Thoracic aorta (tissue), 2 donors: ENCODE measurements around the gene ATF6. TPM values are rescaled to one million over a fixed set of nuclear protein-coding genes. Genes with fewer than 3 reads are reported as not detected.
"Not testable (repeated sequence)": the region's sequence is repeated elsewhere in the genome, so short reads cannot be mapped to it uniquely, and the experiment has no call there.

Experiments
- ATAC-seq: fragments of 150-250 bp; one replicate; pipeline ENCODE4 v1.8.0; 2017; ENCODE audit warnings: low read depth; ENCODE audit not compliant: insufficient number of reproducible peaks, low FRiP score
- DNase-seq: peaks from one replicate; pipeline ENCODE4 v3.0.0-alpha.2; 2020; ENCODE audit warnings: low spot score
- H3K27ac ChIP-seq, 2 donors: fragments of 200-600 bp; sonication (generic); 1 replicate in 1 of 2; 2 replicates in 1 of 2; pipeline ENCODE4 v1.5.1; 2016; ENCODE audit warnings: mild to moderate bottlenecking in 2 of 2, moderate library complexity in 2 of 2
- H3K27me3 ChIP-seq: fragments of 200-600 bp; sonication (generic); replicated peaks from 2 replicates; pipeline ENCODE4 v1.6.0; 2016; ENCODE audit warnings: mild to moderate bottlenecking; ENCODE audit not compliant: insufficient read depth
- H3K36me3 ChIP-seq: fragments of 200-600 bp; sonication (generic); one replicate; pipeline ENCODE4 v1.5.1; 2016
- H3K4me1 ChIP-seq, 2 donors: fragments of 200-600 bp; sonication (generic); 1 replicate in 1 of 2; 2 replicates in 1 of 2; pipeline versions ENCODE4 v1.5.1 to v1.6.0; 2016; ENCODE audit warnings: low read depth in 2 of 2, mild to moderate bottlenecking in 1 of 2; ENCODE audit not compliant: control insufficient read depth in 1 of 2
- H3K4me3 ChIP-seq: fragments of 200-600 bp; sonication (generic); 2 replicates; pipeline ENCODE4 v1.5.1; 2016; ENCODE audit warnings: mild to moderate bottlenecking
- H3K9me3 ChIP-seq: fragments of 200-600 bp; sonication (generic); 2 replicates; pipeline ENCODE4 v1.5.1; 2016
- total RNA-seq, 2 donors: library from RNA; depleted of rRNA; stranded (reverse); fragments of >200 nt; gene quantifications; one replicate each; pipeline versions ENCODE4 v1.1.0 to v1.2.3, GENCODE V29; 2016
- TF ChIP-seq, protein P1 (sequence below): fragments of 200-600 bp; sonication (generic); IDR thresholded peaks from one replicate; pipeline ENCODE4 v1.5.1; 2019; ENCODE audit warnings: antibody characterized with exemption

ATF6 gene
- total RNA-seq, 2 donors from 2014 or later = 26.9 to 37.6 TPM

DNA sequence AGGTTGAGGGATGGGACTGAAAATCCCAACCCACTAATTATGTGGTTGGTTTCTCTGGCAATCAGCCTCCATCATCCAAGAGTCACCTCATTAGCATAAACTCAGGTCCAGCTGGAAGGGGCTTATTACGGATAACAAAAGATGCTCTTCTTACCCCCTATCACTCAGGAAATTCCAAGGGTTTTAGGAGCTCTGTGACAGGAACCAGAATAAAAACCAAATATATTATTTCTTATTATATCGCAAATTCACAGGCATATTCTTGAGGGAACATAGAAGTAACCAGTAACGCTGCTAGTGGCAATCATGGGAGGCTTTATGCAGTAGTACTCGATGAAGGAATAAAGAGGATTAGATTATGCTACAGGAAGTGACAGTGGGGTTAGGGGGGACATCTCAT lies 59.7 kb downstream of the ATF6 start:
- ATAC-seq = no peak
- no peak for DNase-seq
- peaks cover 3% of the 10 kb centered on the region for H3K36me3 ChIP-seq

DNA sequence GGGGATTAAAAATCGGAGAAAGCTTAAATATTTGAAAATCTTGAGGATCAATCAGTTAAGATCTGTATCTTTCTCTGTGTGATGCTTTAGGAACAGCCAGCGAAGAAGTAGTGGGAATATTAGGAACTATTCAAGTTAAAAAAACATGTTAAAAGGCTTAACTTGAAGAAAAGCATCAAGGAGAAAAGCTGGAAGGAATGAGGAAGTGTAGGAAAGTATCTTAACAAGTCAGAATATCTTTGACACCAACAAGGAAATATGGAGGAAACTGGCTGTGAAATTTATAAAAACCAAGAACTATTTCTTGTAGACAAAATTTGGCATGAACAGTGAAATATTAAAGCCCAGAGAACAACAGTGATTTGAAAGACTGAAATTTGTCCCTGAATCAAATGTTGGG lies 60.4 kb downstream of the ATF6 start:
- no peak overlapping the region for H3K27ac ChIP-seq
- TF ChIP-seq, protein P1, sequence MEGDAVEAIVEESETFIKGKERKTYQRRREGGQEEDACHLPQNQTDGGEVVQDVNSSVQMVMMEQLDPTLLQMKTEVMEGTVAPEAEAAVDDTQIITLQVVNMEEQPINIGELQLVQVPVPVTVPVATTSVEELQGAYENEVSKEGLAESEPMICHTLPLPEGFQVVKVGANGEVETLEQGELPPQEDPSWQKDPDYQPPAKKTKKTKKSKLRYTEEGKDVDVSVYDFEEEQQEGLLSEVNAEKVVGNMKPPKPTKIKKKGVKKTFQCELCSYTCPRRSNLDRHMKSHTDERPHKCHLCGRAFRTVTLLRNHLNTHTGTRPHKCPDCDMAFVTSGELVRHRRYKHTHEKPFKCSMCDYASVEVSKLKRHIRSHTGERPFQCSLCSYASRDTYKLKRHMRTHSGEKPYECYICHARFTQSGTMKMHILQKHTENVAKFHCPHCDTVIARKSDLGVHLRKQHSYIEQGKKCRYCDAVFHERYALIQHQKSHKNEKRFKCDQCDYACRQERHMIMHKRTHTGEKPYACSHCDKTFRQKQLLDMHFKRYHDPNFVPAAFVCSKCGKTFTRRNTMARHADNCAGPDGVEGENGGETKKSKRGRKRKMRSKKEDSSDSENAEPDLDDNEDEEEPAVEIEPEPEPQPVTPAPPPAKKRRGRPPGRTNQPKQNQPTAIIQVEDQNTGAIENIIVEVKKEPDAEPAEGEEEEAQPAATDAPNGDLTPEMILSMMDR = no peak
- no peaks in the 10 kb centered on the region for H3K9me3 ChIP-seq
- H3K27me3 ChIP-seq = no peaks in the 10 kb centered on the region
- H3K36me3 ChIP-seq = no peaks in the 10 kb centered on the region
- no peak for ATAC-seq
- no peak for DNase-seq
- H3K4me3 ChIP-seq = no peak overlapping the region
- H3K4me1 ChIP-seq = no peaks in the 10 kb centered on the region

More for the DNA sequence above, 59.7 kb downstream of the ATF6 start:
- Histone ChIP-seq H3K27me3 (no peaks in the 10 kb centered on the region), H3K4me1 (no peaks in the 10 kb centered on the region), H3K27ac (no peak overlapping the region), H3K4me3 (no peak overlapping the region), H3K9me3 (no peaks in the 10 kb centered on the region)
- TF ChIP-seq, protein P1 = no peak

DNA sequence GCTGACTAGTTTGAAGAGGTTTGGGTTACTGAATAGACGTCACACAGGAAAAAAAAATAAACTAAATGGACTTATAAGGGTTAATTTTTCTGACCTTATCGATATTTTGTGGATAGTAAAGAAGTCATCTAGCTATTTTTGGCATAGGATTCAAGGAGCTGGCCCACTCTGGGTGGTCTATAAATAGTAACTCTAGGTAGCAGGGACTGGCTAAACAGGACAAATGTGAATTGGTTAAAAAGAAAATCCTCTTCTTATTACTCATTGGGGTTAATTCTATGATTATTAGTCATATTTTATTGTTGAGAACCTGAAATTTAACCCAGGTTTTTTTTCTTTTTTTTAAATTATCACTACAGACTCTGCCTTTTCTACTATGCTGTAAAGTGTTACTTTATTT lies 61.7 kb downstream of the ATF6 start:
- DNase-seq = no peak
- H3K36me3 ChIP-seq = no peaks in the 10 kb centered on the region
- H3K4me1 ChIP-seq = no peaks in the 10 kb centered on the region
- H3K27me3 ChIP-seq = no peaks in the 10 kb centered on the region
- no peak for ATAC-seq
- TF ChIP-seq, protein P1 = no peak
- no peaks in the 10 kb centered on the region for H3K9me3 ChIP-seq
- H3K27ac ChIP-seq = no peak overlapping the region
- no peak overlapping the region for H3K4me3 ChIP-seq

DNA sequence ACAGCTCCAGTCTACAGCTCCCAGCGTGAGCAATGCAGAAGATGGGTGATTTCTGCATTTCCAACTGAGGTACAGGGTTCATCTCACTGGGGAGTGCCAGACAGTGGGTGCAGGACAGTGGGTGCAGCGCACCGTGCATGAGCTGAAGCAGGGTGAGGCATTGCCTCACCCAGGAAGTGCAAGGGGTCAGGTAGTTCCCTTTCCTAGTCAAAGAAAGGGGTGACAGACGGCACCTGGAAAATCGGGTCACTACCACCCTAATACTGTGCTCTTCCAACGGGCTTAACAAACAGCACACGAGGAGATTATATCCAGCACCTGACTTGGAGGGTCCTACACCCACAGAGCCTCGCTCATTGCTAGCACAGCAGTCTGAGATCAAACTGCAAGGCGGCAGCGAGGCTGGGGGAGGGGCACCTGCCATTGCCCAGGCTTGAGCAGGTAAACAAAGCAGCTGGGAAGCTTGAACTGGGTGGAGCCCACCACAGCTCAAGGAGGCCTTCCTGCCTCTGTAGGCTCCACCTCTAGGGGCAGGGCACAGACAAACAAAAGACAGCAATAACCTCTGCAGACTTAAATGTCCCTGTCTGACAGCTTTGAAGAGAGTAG lies 66.3 kb downstream of the ATF6 start:
- not testable (repeated sequence) for H3K27ac ChIP-seq, H3K27me3 ChIP-seq, H3K4me3 ChIP-seq, H3K4me1 ChIP-seq, DNase-seq, H3K36me3 ChIP-seq, ATAC-seq, H3K9me3 ChIP-seq

DNA sequence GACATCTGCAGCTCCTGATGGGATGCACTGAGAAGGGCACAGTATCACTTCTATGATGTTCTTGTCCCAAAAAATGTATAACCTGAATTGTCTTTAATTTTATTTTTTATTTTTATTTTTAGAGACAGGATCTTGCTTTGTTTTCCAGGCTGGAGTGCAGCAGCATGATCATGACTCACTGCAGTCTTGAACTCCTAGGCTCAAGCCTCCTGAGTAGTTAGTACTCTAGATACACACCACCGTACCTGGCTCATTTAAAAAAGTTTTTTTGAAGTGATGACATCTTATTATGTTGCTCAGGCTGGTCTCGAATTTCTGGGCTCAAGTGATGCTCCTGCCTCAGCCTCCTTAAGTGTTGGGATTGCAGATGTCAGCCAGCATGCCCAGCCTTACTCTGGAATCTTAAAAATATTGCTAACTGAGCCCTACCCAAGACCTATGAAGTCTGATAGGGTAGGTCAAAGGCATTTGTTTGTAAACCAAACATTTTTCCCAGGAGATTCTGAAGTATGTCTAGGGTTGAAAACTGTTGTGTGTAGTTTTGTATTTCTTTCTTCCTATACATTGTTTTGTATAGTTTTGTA lies 68.9 kb downstream of the ATF6 start:
- H3K4me1 ChIP-seq = peaks cover 0 to 7% of the 10 kb centered on the region in 2 donors
- no peak overlapping the region for H3K4me3 ChIP-seq
- H3K27me3 ChIP-seq = no peaks in the 10 kb centered on the region
- TF ChIP-seq, protein P1 = no peak
- no peak overlapping the region for H3K27ac ChIP-seq
- no peak for ATAC-seq
- DNase-seq = no peak
- no peaks in the 10 kb centered on the region for H3K36me3 ChIP-seq
- H3K9me3 ChIP-seq = no peaks in the 10 kb centered on the region

DNA sequence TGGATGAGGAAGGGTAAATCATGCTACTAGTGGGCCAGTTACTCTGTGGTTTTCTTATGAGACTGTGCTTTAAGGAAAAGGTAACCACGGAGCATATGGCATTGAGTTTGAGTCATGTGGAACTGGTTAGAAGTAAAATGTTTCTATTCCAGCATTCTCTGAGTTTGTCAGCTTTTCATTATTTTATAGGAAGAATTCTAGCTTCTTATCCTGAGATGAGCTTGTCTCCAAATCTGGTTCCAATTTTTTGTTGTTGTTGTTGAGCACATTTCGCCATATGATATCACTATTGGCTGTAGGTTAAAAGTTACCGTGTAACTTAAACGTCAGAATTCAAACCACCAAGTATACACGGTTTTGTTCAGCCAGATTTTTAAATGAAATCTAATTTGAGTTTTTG lies 69.9 kb downstream of the ATF6 start:
- TF ChIP-seq, protein P1 = no peak
- ATAC-seq (no peak), DNase-seq (no peak)
- H3K27me3 ChIP-seq = no peaks in the 10 kb centered on the region
- H3K27ac ChIP-seq = no peak overlapping the region
- peaks cover 0 to 7% of the 10 kb centered on the region in 2 donors for H3K4me1 ChIP-seq
- no peak overlapping the region for H3K4me3 ChIP-seq
- H3K36me3 ChIP-seq = no peaks in the 10 kb centered on the region
- no peaks in the 10 kb centered on the region for H3K9me3 ChIP-seq
